Endothelial cell of umbilical vein (primary cell): Measurements from ENCODE around the gene MDFI. TPM values are rescaled to one million over a fixed set of nuclear protein-coding genes. Genes with fewer than 3 reads are reported as not detected.

Source experiments
- BruUV-seq: library from RNA; stranded (reverse); fragments of 400-500 nt; replicated peaks from 2 replicates; lab custom pipeline; 2021; lab: Mats Ljungman, UMichigan
- CTCF ChIA-PET: fragments of 300-600, 350-600 bp; sonication (Branson Sonifier 250); formaldehyde crosslinking; loops from one replicate; lab custom pipeline; 2021; ENCODE audit warnings: antibody characterized with exemption, inconsistent platforms; lab: Charles Lee
- POLR2A ChIA-PET: fragments of 300-600, 350-600 bp; sonication (Branson Sonifier 250); formaldehyde crosslinking; loops from one replicate; lab custom pipeline; 2021; ENCODE audit warnings: antibody characterized with exemption, inconsistent platforms; lab: Charles Lee
- DNase-seq: peaks from one replicate; pipeline ENCODE4 v3.0.0-alpha.2; 2011; ENCODE audit warnings: low read depth, low spot score
- FAIRE-seq: peaks from 2 replicates; lab custom pipeline; 2011; peaks lifted over from hg19 to GRCh38; lab: Jason Lieb, UNC
- H2AFZ ChIP-seq: 2 replicates; pipeline ENCODE4 v1.6.0; 2012; ENCODE audit warnings: low read depth, low read length, control low read depth, inconsistent platforms
- H3K27ac ChIP-seq: 2 replicates; pipeline ENCODE4 v1.5.1; 2011; ENCODE audit warnings: low read depth, mild to moderate bottlenecking, control low read depth, low read length, moderate library complexity; ENCODE audit not compliant: insufficient read depth
- H3K27me3 ChIP-seq, 2 experiments: 2 replicates each; pipeline versions ENCODE4 v1.6.0 to v1.6.1; 2011; ENCODE audit warnings: low read length in 2 of 2, mixed read lengths in 1 of 2; ENCODE audit not compliant: control insufficient read depth in 2 of 2, insufficient read depth in 2 of 2
- H3K36me3 ChIP-seq, 2 experiments: 2 replicates in 1 of 2; 3 replicates in 1 of 2; pipeline ENCODE4 v1.5.1; 2011; ENCODE audit warnings: low read length in 2 of 2, mild to moderate bottlenecking in 1 of 2, moderate library complexity in 1 of 2; ENCODE audit not compliant: control insufficient read depth in 2 of 2, insufficient read depth in 2 of 2; ENCODE audit errors: extremely low read depth in 1 of 2
- H3K4me1 ChIP-seq: 3 replicates; pipeline ENCODE4 v1.5.1; 2011; ENCODE audit warnings: mild to moderate bottlenecking, low read length; ENCODE audit not compliant: control insufficient read depth, insufficient read depth; ENCODE audit errors: extremely low read depth
- H3K4me2 ChIP-seq: 2 replicates; pipeline ENCODE4 v1.6.1; 2011; ENCODE audit warnings: low read length, control low read depth, mixed read lengths; ENCODE audit not compliant: insufficient read depth
- H3K4me3 ChIP-seq, 3 experiments: fragments of 200-600 bp in 1 of 3; sonication (generic), shearing (Covaris generic) in 1 of 3; replicated peaks in 1 of 3; 2 replicates each; pipeline ENCODE4 v1.5.1; 2011 to 2016; ENCODE audit warnings: control low read depth in 3 of 3, low read length in 3 of 3, mild to moderate bottlenecking in 2 of 3, inconsistent platforms in 1 of 3, low read depth in 1 of 3, moderate library complexity in 1 of 3; ENCODE audit not compliant: insufficient read depth in 1 of 3
- H3K79me2 ChIP-seq: 2 replicates; pipeline ENCODE4 v1.6.0; 2012; ENCODE audit warnings: low read length, inconsistent platforms; ENCODE audit not compliant: control insufficient read depth, insufficient read depth
- H3K9ac ChIP-seq: replicated peaks from 2 replicates; pipeline ENCODE3; 2011; ENCODE audit warnings: low read length, control low read depth; ENCODE audit not compliant: insufficient read depth; ENCODE audit errors: extremely low read depth
- H3K9me1 ChIP-seq: replicated peaks from 3 replicates; pipeline ENCODE4 v1.6.0; 2011; ENCODE audit warnings: mild to moderate bottlenecking, low read length; ENCODE audit not compliant: control insufficient read depth, insufficient read depth; ENCODE audit errors: extremely low read depth
- H3K9me3 ChIP-seq: replicated peaks from 2 replicates; pipeline ENCODE4 v1.5.1; 2012; ENCODE audit warnings: low read length, inconsistent platforms; ENCODE audit not compliant: control insufficient read depth, insufficient read depth
- H4K20me1 ChIP-seq: replicated peaks from 2 replicates; pipeline ENCODE3; 2011; ENCODE audit warnings: mild to moderate bottlenecking, low read length; ENCODE audit not compliant: control insufficient read depth, insufficient read depth; ENCODE audit errors: extremely low read depth
- EZH2 ChIP-seq: IDR thresholded peaks from 2 replicates; pipeline ENCODE4 v1.6.1; 2012; ENCODE audit warnings: borderline replicate concordance, low read depth, mild to moderate bottlenecking, moderate library complexity, low read length, inconsistent platforms; ENCODE audit not compliant: severe bottlenecking
- FOS ChIP-seq: IDR thresholded peaks from 2 replicates; pipeline ENCODE4 v1.6.1; 2011; ENCODE audit warnings: mild to moderate bottlenecking, low read length, moderate library complexity, borderline replicate concordance; ENCODE audit not compliant: insufficient read depth
- GATA2 ChIP-seq: IDR thresholded peaks from 2 replicates; pipeline ENCODE4 v1.7.0; 2011; ENCODE audit warnings: low read depth, mild to moderate bottlenecking, moderate library complexity, mixed read lengths, low read length; ENCODE audit not compliant: insufficient read length, insufficient read depth
- JUN ChIP-seq: IDR thresholded peaks from 2 replicates; pipeline ENCODE4 v1.6.1; 2011; ENCODE audit warnings: borderline replicate concordance, low read depth; ENCODE audit not compliant: insufficient read length, insufficient read depth
- MYC ChIP-seq: IDR thresholded peaks from one replicate; pipeline ENCODE4 v1.6.1; 2011; ENCODE audit warnings: mild to moderate bottlenecking, low read depth, low read length
- POLR2A ChIP-seq: IDR thresholded peaks from 2 replicates; pipeline ENCODE4 v1.6.1; 2012; ENCODE audit warnings: low read depth, mild to moderate bottlenecking, control low read depth, low read length
- POLR2AphosphoS5 ChIP-seq: IDR thresholded peaks from 2 replicates; pipeline ENCODE4 v1.6.1; 2012; ENCODE audit warnings: low read depth, mild to moderate bottlenecking, control low read depth, low read length, moderate library complexity; ENCODE audit not compliant: insufficient read depth
- dilution Hi-C: fragments of 300-500 bp; cut with MboI; formaldehyde crosslinking; loops from one replicate; pipeline ENCODE4 v1.15.0; 2019; ENCODE audit warnings: low sequenced_read_pairs; ENCODE audit not compliant: extremely low pct_ligation_motif_present
- intact Hi-C: fragments of 100-400 bp; cut with micrococcal nuclease; formaldehyde crosslinking; loops from one replicate; pipeline ENCODE4 v1.10.0; 2022
- polyA plus RNA-seq, 4 experiments: library from polyadenylated mRNA; depleted of rRNA in 3 of 4; stranded (reverse) in 3 of 4; unstranded in 1 of 4; fragments of >200 nt; gene quantifications; 2 replicates each; pipeline versions ENCODE4 v1.2.1 to v1.2.3, GENCODE V29; 2011 to 2012; ENCODE audit warnings: missing spikeins in 1 of 4
- total RNA-seq: library from RNA; stranded (reverse); gene quantifications from 2 replicates; pipeline ENCODE4 v1.2.3, GENCODE V29; 2021
- TF ChIP-seq, protein P1 (sequence below), 2 donors: IDR thresholded peaks; 1 replicate in 1 of 2; 2 replicates in 1 of 2; pipeline ENCODE4 v1.5.1; 2011; ENCODE audit warnings: low read length in 2 of 2, mild to moderate bottlenecking in 2 of 2, moderate library complexity in 2 of 2, control low read depth in 1 of 2, inconsistent platforms in 1 of 2, low read depth in 1 of 2; ENCODE audit not compliant: insufficient read depth in 1 of 2; ENCODE audit errors: extremely low read depth in 1 of 2
- TF ChIP-seq, protein P2 (sequence below): IDR thresholded peaks from 2 replicates; pipeline ENCODE4 v1.6.1; 2011; ENCODE audit not compliant: insufficient read depth, insufficient read length

The MDFI gene
- total and polyA plus RNA-seq, 2 donors (not counting 3 experiments of a cell fraction or from before 2014, with no cell fraction given): 32.4 to 74.1 TPM

DNA sequence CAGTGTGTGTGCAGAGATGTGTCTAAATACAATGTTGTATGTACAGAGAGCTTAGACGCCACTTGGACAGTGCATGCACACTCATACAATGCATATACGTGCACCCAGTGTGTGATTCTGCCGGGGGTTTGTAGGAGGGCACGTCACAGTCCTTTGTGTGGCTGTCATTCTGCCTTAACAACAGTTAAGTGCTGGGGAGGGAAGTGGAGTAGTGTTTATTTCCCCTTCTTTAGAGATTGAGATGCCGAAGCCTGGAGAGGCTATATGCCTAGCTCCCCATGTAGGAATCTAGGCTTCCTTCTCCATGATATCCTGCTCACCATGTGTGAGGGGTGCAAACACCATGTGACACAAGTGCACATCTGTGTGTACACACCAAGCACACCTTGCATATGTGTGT lies 38.2 kb downstream of the MDFI start:
- Histone ChIP-seq H3K36me3 (no peaks in the 10 kb centered on the region), H3K27ac (no peak overlapping the region), H3K4me2 (no peak overlapping the region), H3K4me1 (no peaks in the 10 kb centered on the region), H3K9ac (no peak overlapping the region), H3K9me3 (no peaks in the 10 kb centered on the region), H3K4me3 (no peak overlapping the region), H2AFZ (no peak overlapping the region), H3K9me1 (no peaks in the 10 kb centered on the region), H4K20me1 (no peaks in the 10 kb centered on the region), H3K79me2 (no peaks in the 10 kb centered on the region), H3K27me3 (peaks cover 0 to 5% of the 10 kb centered on the region in 2 experiments)
- BruUV-seq: no TSS peak
- intact Hi-C loops: no loop called here
- CTCF ChIA-PET: interaction anchor here (1.2 to 1.3 kb wide), 2 partner anchors 13 to 74 kb away, joined by 3 to 5 read pairs; no protein-coding TSS in a partner anchor
- dilution Hi-C loops: no loop called here
- POLR2A ChIA-PET: no interaction called here
- DNase-seq (no peak), FAIRE-seq (no peak)
- TF ChIP-seq MYC: no peak

DNA sequence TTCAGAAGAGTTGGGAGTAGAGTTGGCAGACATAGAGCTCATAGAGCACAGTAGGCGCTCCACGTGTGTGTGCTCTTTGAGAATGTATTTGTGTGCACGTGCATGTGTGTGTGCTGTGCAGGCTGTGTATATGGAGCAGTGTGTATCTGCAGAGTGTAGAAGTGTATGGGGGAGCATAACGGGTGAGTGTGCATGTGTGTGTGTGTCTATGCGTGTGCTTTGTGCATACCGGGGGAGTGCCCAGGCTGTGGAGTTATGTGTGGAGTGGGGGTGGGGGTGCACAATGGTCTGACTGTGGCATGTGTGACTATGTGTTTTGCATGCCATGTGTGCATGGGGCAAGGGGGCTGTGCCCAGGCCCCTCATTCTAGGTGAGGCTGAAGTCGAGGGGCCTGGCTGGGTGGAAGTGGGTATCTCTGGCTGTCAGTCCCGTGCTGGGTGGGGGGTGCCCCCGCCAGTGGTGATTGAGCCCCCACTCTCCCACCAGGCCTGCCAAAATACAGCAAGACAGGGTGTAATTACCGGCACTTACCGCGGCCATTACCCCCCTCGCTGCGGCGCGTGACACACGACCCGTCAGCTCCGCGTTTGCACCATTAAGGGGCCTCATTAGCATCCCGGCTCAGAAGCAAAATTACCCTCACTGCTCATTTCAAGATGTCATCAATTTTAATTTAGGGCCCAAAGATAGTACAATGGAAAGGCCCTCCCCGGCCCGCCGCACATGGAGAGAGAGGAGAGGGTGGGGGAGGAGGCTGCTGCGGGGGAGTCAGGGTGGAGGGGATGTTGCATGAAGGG lies 39.1 kb downstream of the MDFI start:
- H2AFZ ChIP-seq: no peak overlapping the region
- no peaks in the 10 kb centered on the region for H3K79me2 ChIP-seq
- H3K4me1 ChIP-seq: peaks cover 2% of the 10 kb centered on the region
- no peak overlapping the region for H3K9ac ChIP-seq
- no peaks in the 10 kb centered on the region for H3K36me3 ChIP-seq
- H3K9me1 ChIP-seq: no peaks in the 10 kb centered on the region
- H3K27me3 ChIP-seq: peaks cover 0 to 3% of the 10 kb centered on the region in 2 experiments
- CTCF ChIA-PET: interaction anchor here (1.2 to 5.0 kb wide), 3 partner anchors 14 to 75 kb away, joined by 3 to 226 read pairs (median 5); no protein-coding TSS in a partner anchor
- H3K4me2 ChIP-seq: no peak overlapping the region
- intact Hi-C loops (no loop called here), dilution Hi-C loops (no loop called here)
- H3K9me3 ChIP-seq: no peaks in the 10 kb centered on the region
- TF ChIP-seq JUN (no peak), EZH2 (no peak), POLR2AphosphoS5 (no peak), MYC (no peak), FOS (no peak), GATA2 (no peak), POLR2A (no peak)
- TF ChIP-seq, protein P1, sequence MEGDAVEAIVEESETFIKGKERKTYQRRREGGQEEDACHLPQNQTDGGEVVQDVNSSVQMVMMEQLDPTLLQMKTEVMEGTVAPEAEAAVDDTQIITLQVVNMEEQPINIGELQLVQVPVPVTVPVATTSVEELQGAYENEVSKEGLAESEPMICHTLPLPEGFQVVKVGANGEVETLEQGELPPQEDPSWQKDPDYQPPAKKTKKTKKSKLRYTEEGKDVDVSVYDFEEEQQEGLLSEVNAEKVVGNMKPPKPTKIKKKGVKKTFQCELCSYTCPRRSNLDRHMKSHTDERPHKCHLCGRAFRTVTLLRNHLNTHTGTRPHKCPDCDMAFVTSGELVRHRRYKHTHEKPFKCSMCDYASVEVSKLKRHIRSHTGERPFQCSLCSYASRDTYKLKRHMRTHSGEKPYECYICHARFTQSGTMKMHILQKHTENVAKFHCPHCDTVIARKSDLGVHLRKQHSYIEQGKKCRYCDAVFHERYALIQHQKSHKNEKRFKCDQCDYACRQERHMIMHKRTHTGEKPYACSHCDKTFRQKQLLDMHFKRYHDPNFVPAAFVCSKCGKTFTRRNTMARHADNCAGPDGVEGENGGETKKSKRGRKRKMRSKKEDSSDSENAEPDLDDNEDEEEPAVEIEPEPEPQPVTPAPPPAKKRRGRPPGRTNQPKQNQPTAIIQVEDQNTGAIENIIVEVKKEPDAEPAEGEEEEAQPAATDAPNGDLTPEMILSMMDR (IDR thresholded peaks at IDR 0.05; ENCODE audit: extremely low read depth in 1 of 2, insufficient read depth in 1 of 2, low read depth in 1 of 2, low read length in 2 of 2): no peak
- TF ChIP-seq, protein P2, sequence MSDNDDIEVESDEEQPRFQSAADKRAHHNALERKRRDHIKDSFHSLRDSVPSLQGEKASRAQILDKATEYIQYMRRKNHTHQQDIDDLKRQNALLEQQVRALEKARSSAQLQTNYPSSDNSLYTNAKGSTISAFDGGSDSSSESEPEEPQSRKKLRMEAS: no peak
- no peak overlapping the region for H3K27ac ChIP-seq
- DNase-seq (no peak), FAIRE-seq (no peak)
- no peaks in the 10 kb centered on the region for H4K20me1 ChIP-seq
- POLR2A ChIA-PET: no interaction called here
- BruUV-seq: no TSS peak
- no peak overlapping the region for H3K4me3 ChIP-seq
